RWPE2 (cell line): ENCODE results near the gene IDH3G.

Experiments
- ATAC-seq: fragments of 200-7000 bp; cut with Tn5 transposase; 3 replicates; pipeline ENCODE4 v1.9.1; 2021; ENCODE audit warnings: low read depth
- DNase-seq: peaks from one replicate; pipeline ENCODE4 v3.0.0-alpha.2; 2020; ENCODE audit warnings: low spot score
- H3K27ac ChIP-seq: fragments of 450-650 bp; 2 replicates; pipeline ENCODE4 v1.5.1; 2017; ENCODE audit warnings: mild to moderate bottlenecking; ENCODE audit not compliant: poor library complexity, severe bottlenecking
- H3K27me3 ChIP-seq: fragments of 250-450 bp; sonication (Bioruptor Pico); 2 replicates; pipeline ENCODE4 v1.5.1; 2021; ENCODE audit warnings: mild to moderate bottlenecking, moderate library complexity; ENCODE audit not compliant: insufficient read depth, poor library complexity, severe bottlenecking
- H3K36me3 ChIP-seq: fragments of 250-450 bp; sonication (Bioruptor Pico); 2 replicates; pipeline ENCODE4 v1.5.1; 2020; ENCODE audit warnings: low read depth, mild to moderate bottlenecking, moderate library complexity
- H3K4me1 ChIP-seq: fragments of 250-450 bp; sonication (Bioruptor Pico); 2 replicates; pipeline ENCODE4 v1.5.1; 2021; ENCODE audit warnings: mild to moderate bottlenecking, moderate library complexity; ENCODE audit not compliant: insufficient read depth, poor library complexity, severe bottlenecking
- H3K4me3 ChIP-seq: fragments of 250-450 bp; sonication (Bioruptor Pico); 2 replicates; pipeline ENCODE4 v1.5.1; 2021; ENCODE audit warnings: mild to moderate bottlenecking, moderate library complexity; ENCODE audit not compliant: severe bottlenecking
- H3K9me3 ChIP-seq: fragments of 250-450 bp; sonication (Bioruptor Pico); 2 replicates; pipeline ENCODE4 v1.5.1; 2021; ENCODE audit warnings: mild to moderate bottlenecking, moderate library complexity; ENCODE audit not compliant: severe bottlenecking
- TF ChIP-seq, protein P1 (sequence below): fragments of 450-650 bp; IDR thresholded peaks from one replicate; pipeline ENCODE4 v1.5.1; 2017; ENCODE audit warnings: mild to moderate bottlenecking, moderate library complexity; ENCODE audit not compliant: poor library complexity, severe bottlenecking

Gene IDH3G

DNA sequence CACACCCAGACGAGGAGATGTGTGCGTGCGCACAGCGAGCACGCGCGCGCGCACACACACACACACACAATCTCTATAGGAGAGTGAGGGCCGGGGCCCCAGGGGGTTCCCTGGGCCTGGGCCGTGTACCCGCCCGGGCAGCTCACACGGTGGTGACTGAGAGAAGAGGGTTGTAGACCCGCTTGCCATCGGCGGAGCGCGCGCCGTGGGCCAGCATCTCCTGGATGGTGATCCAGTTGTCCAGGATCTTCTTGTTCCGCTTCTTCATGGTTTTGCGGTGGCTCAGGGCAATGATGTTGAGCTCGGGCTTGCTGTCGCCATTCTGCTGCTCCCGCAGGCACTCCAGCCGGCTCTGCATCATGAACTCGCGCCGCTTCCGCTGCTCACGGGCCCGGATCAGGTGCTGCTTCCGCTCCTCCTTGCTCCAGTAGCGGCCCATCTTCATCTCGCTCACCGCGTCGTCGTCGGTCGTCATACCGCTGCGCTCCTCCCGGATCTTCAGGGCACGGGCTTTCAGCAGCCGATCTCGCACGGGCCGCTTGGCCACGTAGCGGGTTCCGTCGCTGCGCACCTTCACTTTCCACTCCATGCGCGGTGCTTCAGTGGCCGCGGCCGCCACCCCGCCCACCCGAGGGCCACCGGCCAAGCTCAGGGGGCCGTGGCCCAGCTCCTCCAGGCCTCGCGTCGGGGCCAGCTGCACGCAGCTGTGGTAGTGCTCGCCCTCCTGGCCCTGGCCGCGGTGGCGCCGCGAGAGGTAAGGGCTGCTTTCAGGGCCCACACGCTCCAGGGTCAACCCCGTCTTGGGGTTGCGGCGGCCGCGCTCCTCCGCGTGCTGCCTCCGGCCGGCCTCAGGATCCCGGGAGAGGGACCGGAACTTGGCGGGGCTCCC is 9.3 kb upstream of the IDH3G start:
- Histone ChIP-seq H3K36me3 (no peaks in the 10 kb centered on the region), H3K4me3 (no peak overlapping the region), H3K27me3 (no peaks in the 10 kb centered on the region), H3K4me1 (no peaks in the 10 kb centered on the region), H3K9me3 (no peaks in the 10 kb centered on the region), H3K27ac (no peak overlapping the region)
- ATAC-seq (no peak), DNase-seq (no peak)
- TF ChIP-seq, protein P1, sequence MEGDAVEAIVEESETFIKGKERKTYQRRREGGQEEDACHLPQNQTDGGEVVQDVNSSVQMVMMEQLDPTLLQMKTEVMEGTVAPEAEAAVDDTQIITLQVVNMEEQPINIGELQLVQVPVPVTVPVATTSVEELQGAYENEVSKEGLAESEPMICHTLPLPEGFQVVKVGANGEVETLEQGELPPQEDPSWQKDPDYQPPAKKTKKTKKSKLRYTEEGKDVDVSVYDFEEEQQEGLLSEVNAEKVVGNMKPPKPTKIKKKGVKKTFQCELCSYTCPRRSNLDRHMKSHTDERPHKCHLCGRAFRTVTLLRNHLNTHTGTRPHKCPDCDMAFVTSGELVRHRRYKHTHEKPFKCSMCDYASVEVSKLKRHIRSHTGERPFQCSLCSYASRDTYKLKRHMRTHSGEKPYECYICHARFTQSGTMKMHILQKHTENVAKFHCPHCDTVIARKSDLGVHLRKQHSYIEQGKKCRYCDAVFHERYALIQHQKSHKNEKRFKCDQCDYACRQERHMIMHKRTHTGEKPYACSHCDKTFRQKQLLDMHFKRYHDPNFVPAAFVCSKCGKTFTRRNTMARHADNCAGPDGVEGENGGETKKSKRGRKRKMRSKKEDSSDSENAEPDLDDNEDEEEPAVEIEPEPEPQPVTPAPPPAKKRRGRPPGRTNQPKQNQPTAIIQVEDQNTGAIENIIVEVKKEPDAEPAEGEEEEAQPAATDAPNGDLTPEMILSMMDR: no peak

DNA sequence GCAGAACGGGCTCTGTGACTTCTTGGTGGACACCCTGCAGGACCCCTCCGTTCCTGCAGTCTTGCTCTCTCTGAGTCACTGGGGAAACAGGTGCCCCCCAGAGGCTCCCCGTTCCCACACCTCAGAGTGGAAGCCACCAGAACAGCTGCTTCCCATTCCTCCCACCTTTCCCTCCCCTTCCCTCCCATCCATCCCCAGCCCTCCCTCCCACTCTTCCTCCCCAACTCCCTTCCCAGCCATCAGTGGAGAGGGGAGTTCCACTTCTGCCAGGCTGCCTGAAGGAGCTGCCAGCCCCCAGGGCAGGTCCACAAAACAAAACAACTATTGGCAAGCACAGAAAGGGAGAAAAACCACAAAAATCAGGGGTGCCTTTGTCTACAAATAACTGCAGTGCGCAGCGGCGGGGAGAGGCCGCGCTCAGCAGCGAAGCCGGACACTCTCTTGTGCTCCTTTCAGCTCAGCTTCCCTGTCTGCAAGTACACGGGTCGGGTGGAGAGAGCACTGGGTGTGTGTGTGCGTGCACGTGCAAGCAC is 8.4 kb upstream of the IDH3G start:
- TF ChIP-seq, protein P1: no peak
- Histone ChIP-seq H3K4me3 (no peak overlapping the region), H3K4me1 (no peaks in the 10 kb centered on the region), H3K27me3 (no peaks in the 10 kb centered on the region), H3K27ac (no peak overlapping the region), H3K9me3 (no peaks in the 10 kb centered on the region), H3K36me3 (no peaks in the 10 kb centered on the region)
- DNase-seq (no peak), ATAC-seq (no peak)

DNA sequence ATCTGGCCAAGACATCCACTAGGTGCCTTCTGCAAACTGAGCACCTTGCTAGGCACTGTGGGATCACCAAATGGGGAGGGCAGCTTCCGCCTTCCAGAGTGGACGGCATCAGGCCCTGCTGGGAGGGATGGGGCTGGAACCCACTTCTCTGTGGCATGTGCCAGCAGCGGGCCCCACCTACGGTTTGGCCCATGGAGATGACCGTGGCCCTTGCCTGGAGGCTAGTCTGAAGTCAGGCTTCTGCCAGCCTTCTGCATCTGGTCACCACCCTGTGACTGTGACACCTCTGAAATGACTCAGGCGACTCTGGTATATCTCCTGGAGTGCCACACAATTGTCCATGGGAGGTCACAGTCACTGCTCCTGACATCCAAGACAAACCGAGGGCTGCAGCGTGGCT is 7.5 kb upstream of the IDH3G start:
- Histone ChIP-seq H3K4me3 (no peak overlapping the region), H3K27me3 (no peaks in the 10 kb centered on the region), H3K36me3 (no peaks in the 10 kb centered on the region), H3K9me3 (no peaks in the 10 kb centered on the region), H3K4me1 (no peaks in the 10 kb centered on the region), H3K27ac (no peak overlapping the region)
- TF ChIP-seq, protein P1: no peak
- DNase-seq (no peak), ATAC-seq (no peak)

DNA sequence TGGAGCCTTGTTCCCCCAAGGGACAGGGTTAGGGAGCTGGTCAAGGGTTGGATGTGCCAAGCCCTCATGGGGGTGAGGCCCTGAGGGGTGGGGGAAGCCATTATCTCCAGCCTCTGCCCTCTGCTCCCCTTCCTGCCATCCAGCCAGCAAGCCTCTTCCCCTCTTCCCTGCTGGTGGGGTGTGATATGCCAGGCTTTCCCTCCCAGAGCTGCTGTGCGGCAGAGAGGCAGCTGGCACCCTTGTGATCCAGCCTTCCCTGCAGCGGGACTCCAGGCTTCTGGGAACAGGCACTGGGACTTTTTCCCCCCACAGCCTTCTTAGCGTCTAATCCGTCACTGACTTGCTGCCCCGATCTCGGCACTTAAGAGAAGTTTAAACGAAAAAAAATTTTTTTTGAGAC is 6.6 kb upstream of the IDH3G start:
- Histone ChIP-seq H3K27me3 (no peaks in the 10 kb centered on the region), H3K9me3 (no peaks in the 10 kb centered on the region), H3K4me1 (no peaks in the 10 kb centered on the region), H3K4me3 (no peak overlapping the region), H3K36me3 (no peaks in the 10 kb centered on the region), H3K27ac (no peak overlapping the region)
- DNase-seq (no peak), ATAC-seq (no peak; the same call in 2 of the 3 replicates)
- TF ChIP-seq, protein P1: no peak
